Measurements from ENCODE around the gene MYRIP.

Gene MYRIP

GRCh38 chr3:39910135-39910534, 100.7 kb downstream of the MYRIP start:
- DNase-seq = no peak

- no peak for DNase-seq
These were observed 101.5 kb downstream of the MYRIP start for GRCh38 chr3:39910826-39911464.

GRCh38 chr3:39911465-39912309, 102.3 kb downstream of the MYRIP start:
- DNase-seq = no peak

GRCh38 chr3:39915027-39915426, 105.6 kb downstream of the MYRIP start:
- DNase-seq = no peak

GRCh38 chr3:39917065-39917773, 107.8 kb downstream of the MYRIP start:
- DNase-seq = no peak

GRCh38 chr3:39919281-39919680, 109.9 kb downstream of the MYRIP start:
- no peak for DNase-seq

- DNase-seq = no peak
These were observed 110.9 kb downstream of the MYRIP start for GRCh38 chr3:39920271-39920670.

- no peak for DNase-seq
These were observed 118.1 kb downstream of the MYRIP start for GRCh38 chr3:39927479-39927878.

- DNase-seq = no peak
These were observed 124.7 kb downstream of the MYRIP start for GRCh38 chr3:39933986-39934693.

GRCh38 chr3:39934696-39935095, 125.3 kb downstream of the MYRIP start:
- DNase-seq = no peak

GRCh38 chr3:39935261-39935660, 125.9 kb downstream of the MYRIP start:
- no peak for DNase-seq

- DNase-seq = no peak
These were observed 127.4 kb downstream of the MYRIP start for GRCh38 chr3:39936848-39937247.

GRCh38 chr3:39937315-39937714, 127.9 kb downstream of the MYRIP start:
- DNase-seq = no peak

- no peak for DNase-seq
These were observed 128.5 kb downstream of the MYRIP start for GRCh38 chr3:39937874-39938273.

GRCh38 chr3:39941931-39942330, 132.5 kb downstream of the MYRIP start:
- DNase-seq = no peak

- DNase-seq = no peak
These were observed 151.2 kb downstream of the MYRIP start for GRCh38 chr3:39960515-39961191.

- no peak for DNase-seq
These were observed 151.8 kb downstream of the MYRIP start for GRCh38 chr3:39961230-39961629.

- DNase-seq = no peak
These were observed 153.2 kb downstream of the MYRIP start for GRCh38 chr3:39962581-39962980.

- no peak for DNase-seq
These were observed 156.1 kb downstream of the MYRIP start for GRCh38 chr3:39965461-39965860.

GRCh38 chr3:39965997-39966396, 156.6 kb downstream of the MYRIP start:
- no peak for DNase-seq

- no peak for DNase-seq
These were observed 161.6 kb downstream of the MYRIP start for GRCh38 chr3:39970982-39971381.

- DNase-seq = no peak
These were observed 162.2 kb downstream of the MYRIP start for GRCh38 chr3:39971559-39972031.
